IMR-90 (cell line): ENCODE data around the gene DDX54. TPM values are rescaled to one million over a fixed set of nuclear protein-coding genes. Genes with fewer than 3 reads are reported as not detected.

Source experiments
- ATAC-seq: fragments of 200-7000 bp; cut with Tn5 transposase; 2 replicates; pipeline ENCODE4 v1.9.1; 2020; ENCODE audit warnings: low read depth, mild to moderate bottlenecking, moderate library complexity
- BruUV-seq: library from RNA; stranded (reverse); fragments of 400-500 nt; replicated peaks from 2 replicates; lab custom pipeline; 2021; lab: Mats Ljungman, UMichigan
- CTCF ChIA-PET: fragments of 300-600 bp; formaldehyde crosslinking; extraction: SDS; loops from one replicate; lab custom pipeline; 2021; ENCODE audit warnings: antibody characterized with exemption; lab: Yijun Ruan, JAX
- POLR2A ChIA-PET: fragments of 300-600 bp; sonication (Branson Sonifier 250); formaldehyde crosslinking; loops from one replicate; lab custom pipeline; 2022; ENCODE audit warnings: antibody characterized with exemption; ENCODE audit not compliant: unreplicated experiment; lab: Charles Lee
- DNase-seq: peaks from one replicate; pipeline ENCODE4 v3.0.0; 2013
- H2AFZ ChIP-seq: replicated peaks from 2 replicates; pipeline ENCODE3; 2013; ENCODE audit warnings: low read length, mild to moderate bottlenecking; ENCODE audit not compliant: poor library complexity
- H2AK5ac ChIP-seq: 2 replicates; pipeline ENCODE4 v1.6.1; 2013; ENCODE audit warnings: low read depth, low read length, inconsistent platforms
- H2AK9ac ChIP-seq: replicated peaks from 2 replicates; pipeline ENCODE3; 2013; ENCODE audit warnings: mild to moderate bottlenecking, low read depth, low read length, moderate library complexity; ENCODE audit not compliant: poor library complexity
- H2BK120ac ChIP-seq: 2 replicates; pipeline ENCODE4 v1.6.1; 2013; ENCODE audit warnings: low read depth, low read length, inconsistent platforms
- H2BK15ac ChIP-seq: 3 replicates; pipeline ENCODE4 v1.6.1; 2013; ENCODE audit warnings: low read depth, low read length, inconsistent platforms
- H2BK20ac ChIP-seq: 2 replicates; pipeline ENCODE4 v1.6.1; 2013; ENCODE audit warnings: low read depth, mild to moderate bottlenecking, inconsistent platforms, low read length, moderate library complexity
- H2BK5ac ChIP-seq: 2 replicates; pipeline ENCODE4 v1.6.1; 2013; ENCODE audit warnings: mild to moderate bottlenecking, low read depth, low read length, inconsistent platforms; ENCODE audit not compliant: poor library complexity, severe bottlenecking
- H3K14ac ChIP-seq: replicated peaks from 2 replicates; pipeline ENCODE4 v1.6.1; 2013; ENCODE audit warnings: low read depth, low read length, inconsistent platforms
- H3K18ac ChIP-seq: 2 replicates; pipeline ENCODE4 v1.6.1; 2013; ENCODE audit warnings: low read depth, low read length, control low read depth
- H3K23ac ChIP-seq: 2 replicates; pipeline ENCODE4 v1.6.1; 2013; ENCODE audit warnings: low read depth, low read length, inconsistent platforms
- H3K27ac ChIP-seq: 2 replicates; pipeline ENCODE4 v1.5.1; 2013; ENCODE audit warnings: mild to moderate bottlenecking, control low read depth, low read length; ENCODE audit not compliant: insufficient read depth
- H3K27me3 ChIP-seq: 2 replicates; pipeline ENCODE4 v1.6.1; 2013; ENCODE audit warnings: low read length; ENCODE audit not compliant: control insufficient read depth, insufficient read depth
- H3K36me3 ChIP-seq: 2 replicates; pipeline ENCODE4 v1.6.1; 2013; ENCODE audit warnings: low read length, mixed read lengths; ENCODE audit not compliant: control insufficient read depth, insufficient read depth
- H3K4ac ChIP-seq: 2 replicates; pipeline ENCODE4 v1.6.1; 2013; ENCODE audit warnings: low read depth, low read length, inconsistent platforms
- H3K4me1 ChIP-seq: 2 replicates; pipeline ENCODE4 v1.6.1; 2013; ENCODE audit warnings: low read length, mixed read lengths; ENCODE audit not compliant: control insufficient read depth, insufficient read depth
- H3K4me2 ChIP-seq: 2 replicates; pipeline ENCODE4 v1.6.1; 2013; ENCODE audit warnings: low read depth, mild to moderate bottlenecking, control low read depth, low read length, moderate library complexity
- H3K4me3 ChIP-seq: 2 replicates; pipeline ENCODE4 v1.5.1; 2013; ENCODE audit warnings: low read depth, mild to moderate bottlenecking, control low read depth, low read length, moderate library complexity; ENCODE audit not compliant: insufficient read depth
- H3K56ac ChIP-seq: 2 replicates; pipeline ENCODE4 v1.6.1; 2013; ENCODE audit warnings: low read length, inconsistent platforms; ENCODE audit not compliant: insufficient read depth; ENCODE audit errors: extremely low read depth
- H3K79me1 ChIP-seq, 2 experiments: 2 replicates each; pipeline ENCODE4 v1.6.1; 2013; ENCODE audit warnings: low read length in 2 of 2, inconsistent platforms in 1 of 2, low read depth in 1 of 2
- H3K9ac ChIP-seq: 2 replicates; pipeline ENCODE4 v1.6.1; 2013; ENCODE audit warnings: low read depth, low read length, control low read depth
- H3K9me1 ChIP-seq: 2 replicates; pipeline ENCODE4 v1.6.1; 2013; ENCODE audit warnings: low read length, inconsistent platforms; ENCODE audit not compliant: insufficient read depth
- H3K9me3 ChIP-seq: 2 replicates; pipeline ENCODE4 v1.6.1; 2013; ENCODE audit warnings: low read length; ENCODE audit not compliant: control insufficient read depth, insufficient read depth
- H4K20me1 ChIP-seq: 2 replicates; pipeline ENCODE4 v1.6.1; 2013; ENCODE audit warnings: low read length, inconsistent platforms; ENCODE audit not compliant: insufficient read depth
- H4K5ac ChIP-seq: 2 replicates; pipeline ENCODE4 v1.6.1; 2013; ENCODE audit warnings: mild to moderate bottlenecking, low read depth, low read length, control low read depth
- H4K8ac ChIP-seq, 2 experiments: 2 replicates each; pipeline ENCODE4 v1.6.1; 2013; ENCODE audit warnings: low read depth in 2 of 2, low read length in 2 of 2, control low read depth in 1 of 2, inconsistent platforms in 1 of 2
- H4K91ac ChIP-seq: 2 replicates; pipeline ENCODE4 v1.6.1; 2013; ENCODE audit warnings: low read depth, low read length, inconsistent platforms; ENCODE audit not compliant: insufficient read depth
- SMC3 ChIP-seq: fragments of 150-350 bp; IDR thresholded peaks from 2 replicates; pipeline ENCODE4 v1.6.1; 2016; ENCODE audit warnings: low read depth, mild to moderate bottlenecking, antibody characterized with exemption, low read length, moderate library complexity
- WGBS, 2 experiments: methylation state at CpG; one replicate each; pipeline versions ENCODE4 v1.1.5 to v1.1.7; 2013; ENCODE audit warnings: missing lambda C conversion rate in 2 of 2; ENCODE audit not compliant: insufficient read length in 1 of 2; ENCODE audit errors: extremely low coverage in 2 of 2; 5-methylcytosine and 5-hydroxymethylcytosine counted together
- dilution Hi-C: fragments of 300-500 bp; cut with HindIII; formaldehyde crosslinking; loops from one replicate; pipeline ENCODE4 v1.14.3; 2018; ENCODE audit warnings: low sequenced_read_pairs; ENCODE audit not compliant: unreplicated experiment
- in situ Hi-C: fragments of 300-500 bp; cut with MboI; formaldehyde crosslinking; loops from 3 replicates; pipeline ENCODE4 v1.14.3; 2019; ENCODE audit warnings: low sequenced_read_pairs, inconsistent platforms, mixed read lengths
- intact Hi-C: fragments of 100-400 bp; cut with micrococcal nuclease; formaldehyde crosslinking; loops from 2 replicates; pipeline ENCODE4 v1.10.0; 2022
- polyA plus RNA-seq, 3 experiments: library from polyadenylated mRNA; depleted of rRNA; stranded (reverse); fragments of >200 nt; gene quantifications; 2 replicates each; pipeline ENCODE4 v1.2.3, GENCODE V29; 2012; ENCODE audit warnings: low replicate concordance in 1 of 3
- total RNA-seq: library from RNA; depleted of rRNA; stranded (reverse); fragments of >200 nt; gene quantifications from 2 replicates; pipeline ENCODE4 v1.2.3, GENCODE V29; 2012
- TF ChIP-seq, protein P1 (sequence below): fragments of 150-350 bp; IDR thresholded peaks from 2 replicates; pipeline ENCODE4 v1.6.1; 2017; ENCODE audit warnings: mild to moderate bottlenecking, antibody characterized with exemption, low read length, low read depth

DDX54 gene
- total and polyA plus RNA-seq, 2 of the 4 experiments (the other 2 are of a cell fraction): 23.8 to 47.5 TPM

DNA sequence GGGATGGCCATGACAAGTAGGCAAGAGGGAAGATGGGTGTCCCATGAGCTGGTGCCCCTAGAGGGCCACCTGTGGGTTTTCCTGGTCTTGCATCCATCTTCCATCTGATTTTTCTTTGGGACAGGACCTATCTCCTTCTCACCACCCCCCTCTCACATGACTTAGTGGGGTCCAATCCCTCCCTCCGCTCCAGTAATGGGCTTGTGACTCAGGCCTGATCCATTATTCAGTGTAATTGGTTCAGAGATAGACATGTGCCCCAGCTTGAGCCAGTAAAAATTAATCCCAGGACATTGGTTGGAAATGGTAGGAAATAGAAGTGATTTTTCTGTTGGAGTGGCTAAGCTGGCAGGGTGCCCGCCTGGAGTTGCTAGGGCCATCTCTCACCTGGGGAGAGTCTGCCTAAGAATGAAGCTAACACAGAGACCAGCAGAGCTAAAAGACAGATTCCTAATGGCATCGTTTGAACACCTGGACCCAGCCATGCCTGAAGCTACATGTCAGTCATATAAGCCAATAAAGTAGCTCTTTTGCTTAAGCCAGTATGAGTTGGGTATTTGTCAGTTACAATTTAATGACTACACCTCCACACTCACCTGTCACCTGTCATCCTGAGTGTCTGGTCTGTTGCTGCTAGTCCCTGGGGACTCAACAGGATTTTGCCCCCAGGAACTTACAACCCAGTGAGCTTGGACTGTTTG lies 64.5 kb downstream of the DDX54 start:
- ATAC-seq: no peak
- Histone ChIP-seq H4K20me1 (no peaks in the 10 kb centered on the region), H3K27ac (no peak overlapping the region), H3K9me3 (no peaks in the 10 kb centered on the region), H3K9me1 (no peaks in the 10 kb centered on the region), H4K8ac (no peak overlapping the region), H2BK20ac (no peak overlapping the region), H3K9ac (no peak overlapping the region), H3K36me3 (no peaks in the 10 kb centered on the region), H2BK5ac (no peak overlapping the region), H3K27me3 (no peaks in the 10 kb centered on the region; the same call in 1 of the 2 replicates), H2BK15ac (no peak overlapping the region), H4K91ac (no peak overlapping the region), H3K18ac (no peak overlapping the region), H4K5ac (no peak overlapping the region), H2AFZ (no peak overlapping the region), H3K4me1 (no peaks in the 10 kb centered on the region), H3K4ac (no peak overlapping the region), H3K14ac (no peak overlapping the region), H3K4me2 (no peak overlapping the region), H3K23ac (no peak overlapping the region), H3K79me1 (no peaks in the 10 kb centered on the region), H3K4me3 (no peak overlapping the region), H2AK5ac (no peak overlapping the region), H2AK9ac (no peak overlapping the region), H3K56ac (no peak overlapping the region), H2BK120ac (no peak overlapping the region)
- 71% methylated on average over 1 of the region's 3 CpGs; no CpG with 5 or more reads in 1 of the 2 experiments for WGBS, 2 experiments
- dilution Hi-C loops: no loop called here
- BruUV-seq: no TSS peak
- in situ Hi-C loops: no loop called here
- ChIA-PET CTCF (no interaction called here), POLR2A (no interaction called here)
- no peak for DNase-seq
- intact Hi-C loops: no loop called here
- TF ChIP-seq, protein P1, sequence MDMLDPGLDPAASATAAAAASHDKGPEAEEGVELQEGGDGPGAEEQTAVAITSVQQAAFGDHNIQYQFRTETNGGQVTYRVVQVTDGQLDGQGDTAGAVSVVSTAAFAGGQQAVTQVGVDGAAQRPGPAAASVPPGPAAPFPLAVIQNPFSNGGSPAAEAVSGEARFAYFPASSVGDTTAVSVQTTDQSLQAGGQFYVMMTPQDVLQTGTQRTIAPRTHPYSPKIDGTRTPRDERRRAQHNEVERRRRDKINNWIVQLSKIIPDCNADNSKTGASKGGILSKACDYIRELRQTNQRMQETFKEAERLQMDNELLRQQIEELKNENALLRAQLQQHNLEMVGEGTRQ: peak; percentile 48; the same call in 1 of the 2 replicates
- no peak for TF ChIP-seq SMC3
